H1 (cell line): ENCODE results near the gene ATG4D. TPM values are rescaled to one million over a fixed set of nuclear protein-coding genes. Genes with fewer than 3 reads are reported as not detected.

Experiments used
- CTCF ChIA-PET: fragments of 300-600 bp; sonication (Branson Sonifier 250); formaldehyde crosslinking; loops from one replicate; lab custom pipeline; 2021; ENCODE audit not compliant: partially characterized antibody; lab: Charles Lee
- POLR2A ChIA-PET: fragments of 300-600 bp; sonication (Branson Sonifier 250); formaldehyde crosslinking; loops from one replicate; lab custom pipeline; 2021; ENCODE audit warnings: inconsistent platforms; ENCODE audit not compliant: partially characterized antibody; lab: Charles Lee
- DNase-seq, 2 experiments: peaks; one replicate each; pipeline versions ENCODE4 v3.0.0 to v3.0.0-alpha.2; 2010 to 2022; ENCODE audit warnings: low spot score in 2 of 2, low read depth in 1 of 2, mixed read lengths in 1 of 2
- FAIRE-seq: peaks from 2 replicates; lab custom pipeline; 2011; peaks lifted over from hg19 to GRCh38; lab: Jason Lieb, UNC
- H2AFZ ChIP-seq: 2 replicates; pipeline ENCODE4 v1.8.1; 2012; ENCODE audit warnings: low read length, inconsistent platforms
- H2AK5ac ChIP-seq: 2 replicates; pipeline ENCODE4 v1.6.1; 2013; ENCODE audit warnings: low read depth, low read length
- H2BK120ac ChIP-seq: replicated peaks from 2 replicates; pipeline ENCODE3; 2013; ENCODE audit warnings: low read depth, low read length, inconsistent platforms
- H2BK12ac ChIP-seq: 2 replicates; pipeline ENCODE4 v1.6.1; 2013; ENCODE audit warnings: low read depth, low read length
- H2BK15ac ChIP-seq: 2 replicates; pipeline ENCODE4 v1.6.1; 2013; ENCODE audit warnings: low read length
- H2BK20ac ChIP-seq: 2 replicates; pipeline ENCODE4 v1.6.1; 2013; ENCODE audit warnings: low read length
- H2BK5ac ChIP-seq: 2 replicates; pipeline ENCODE4 v1.6.1; 2013; ENCODE audit warnings: low read depth, low read length
- H3K14ac ChIP-seq: 2 replicates; pipeline ENCODE4 v1.6.1; 2013; ENCODE audit warnings: inconsistent platforms; ENCODE audit not compliant: insufficient read length
- H3K18ac ChIP-seq: 2 replicates; pipeline ENCODE4 v1.6.1; 2013; ENCODE audit warnings: low read length; ENCODE audit errors: extremely low read depth
- H3K23ac ChIP-seq: 2 replicates; pipeline ENCODE4 v1.6.1; 2013; ENCODE audit warnings: inconsistent platforms; ENCODE audit not compliant: insufficient read length
- H3K23me2 ChIP-seq: 2 replicates; pipeline ENCODE4 v1.6.1; 2013; ENCODE audit warnings: low read depth, low read length
- H3K27ac ChIP-seq: 2 replicates; pipeline ENCODE4 v1.6.1; 2011; ENCODE audit warnings: low read depth, low read length, inconsistent platforms
- H3K27me3 ChIP-seq, 4 experiments: replicated peaks in 1 of 4; 1 replicate in 1 of 4; 2 replicates in 3 of 4; pipeline versions ENCODE4 v1.6.1 to v1.8.1; 2011 to 2013; ENCODE audit warnings: low read length in 3 of 4, mild to moderate bottlenecking in 3 of 4, inconsistent platforms in 2 of 4, mixed read lengths in 2 of 4, moderate library complexity in 1 of 4; ENCODE audit not compliant: control insufficient read depth in 3 of 4, insufficient read depth in 3 of 4; ENCODE audit errors: extremely low read depth in 1 of 4
- H3K36me3 ChIP-seq, 4 experiments: 2 replicates each; pipeline versions ENCODE4 v1.6.1 to v1.8.1; 2011 to 2013; ENCODE audit warnings: mild to moderate bottlenecking in 4 of 4, low read length in 3 of 4, moderate library complexity in 2 of 4, control low read depth in 1 of 4, inconsistent platforms in 1 of 4; ENCODE audit not compliant: insufficient read depth in 4 of 4, control insufficient read depth in 2 of 4
- H3K4ac ChIP-seq: replicated peaks from 2 replicates; pipeline ENCODE3; 2013; ENCODE audit warnings: low read length, low read depth, mixed read lengths, inconsistent platforms; ENCODE audit not compliant: insufficient read length
- H3K4me1 ChIP-seq, 4 experiments: replicated peaks in 1 of 4; 1 replicate in 1 of 4; 2 replicates in 3 of 4; pipeline versions ENCODE4 v1.6.1 to v1.8.1; 2011 to 2013; ENCODE audit warnings: low read length in 3 of 4, inconsistent platforms in 2 of 4, mixed read lengths in 1 of 4; ENCODE audit not compliant: insufficient read depth in 4 of 4, control insufficient read depth in 3 of 4
- H3K4me2 ChIP-seq, 2 experiments: 2 replicates each; pipeline versions ENCODE4 v1.6.1 to v1.8.1; 2011 to 2013; ENCODE audit warnings: low read depth in 2 of 2, low read length in 2 of 2, control low read depth in 1 of 2, inconsistent platforms in 1 of 2, mild to moderate bottlenecking in 1 of 2; ENCODE audit not compliant: insufficient read depth in 1 of 2
- H3K4me3 ChIP-seq, 4 experiments: fragments of 200-600, 300-600 bp in 1 of 4; sonication (generic), shearing (Covaris generic), sonication (Bioruptor Twin) in 1 of 4; 2 replicates each; pipeline versions ENCODE4 v1.5.1 to v1.8.1; 2011 to 2016; ENCODE audit warnings: low read length in 4 of 4, low read depth in 3 of 4, control low read depth in 2 of 4, inconsistent platforms in 2 of 4, mild to moderate bottlenecking in 2 of 4, mixed read lengths in 1 of 4, moderate library complexity in 1 of 4; ENCODE audit not compliant: insufficient read depth in 2 of 4; ENCODE audit errors: extremely low read depth in 1 of 4
- H3K56ac ChIP-seq: replicated peaks from 2 replicates; pipeline ENCODE3; 2013; ENCODE audit warnings: low read depth, mild to moderate bottlenecking, mixed read lengths, low read length, inconsistent platforms; ENCODE audit not compliant: insufficient read length
- H3K79me1 ChIP-seq: 2 replicates; pipeline ENCODE4 v1.6.1; 2013; ENCODE audit warnings: low read depth, low read length, control low read depth
- H3K79me2 ChIP-seq, 2 experiments: 2 replicates each; pipeline versions ENCODE4 v1.6.1 to v1.8.1; 2012 to 2013; ENCODE audit warnings: low read length in 2 of 2, mild to moderate bottlenecking in 2 of 2, inconsistent platforms in 1 of 2; ENCODE audit not compliant: insufficient read depth in 2 of 2, control insufficient read depth in 1 of 2
- H3K9ac ChIP-seq, 4 experiments: replicated peaks in 1 of 4; 1 replicate in 1 of 4; 2 replicates in 3 of 4; pipeline versions ENCODE4 v1.6.1 to v1.8.1; 2011 to 2013; ENCODE audit warnings: low read depth in 3 of 4, low read length in 3 of 4, control low read depth in 2 of 4, mild to moderate bottlenecking in 2 of 4, moderate library complexity in 2 of 4, inconsistent platforms in 1 of 4; ENCODE audit errors: extremely low read depth in 1 of 4
- H3K9me3 ChIP-seq, 2 experiments: 2 replicates each; pipeline versions ENCODE4 v1.6.1 to v1.8.1; 2012 to 2013; ENCODE audit warnings: mild to moderate bottlenecking in 2 of 2, moderate library complexity in 2 of 2, control low read depth in 1 of 2, inconsistent platforms in 1 of 2, low read depth in 1 of 2, low read length in 1 of 2, mixed read lengths in 1 of 2; ENCODE audit not compliant: insufficient read depth in 2 of 2
- H4K20me1 ChIP-seq, 2 experiments: replicated peaks in 1 of 2; 2 replicates each; pipeline versions ENCODE3 to v1.8.1; 2011 to 2013; ENCODE audit warnings: inconsistent platforms in 2 of 2, low read length in 2 of 2, mild to moderate bottlenecking in 1 of 2; ENCODE audit not compliant: insufficient read depth in 2 of 2, control insufficient read depth in 1 of 2
- H4K5ac ChIP-seq: 2 replicates; pipeline ENCODE4 v1.6.1; 2013; ENCODE audit warnings: low read length, low read depth, mixed read lengths, inconsistent platforms; ENCODE audit not compliant: insufficient read length
- H4K8ac ChIP-seq: 2 replicates; pipeline ENCODE4 v1.8.0; 2013; ENCODE audit warnings: mild to moderate bottlenecking, moderate library complexity, low read length, inconsistent platforms; ENCODE audit not compliant: insufficient read depth; ENCODE audit errors: extremely low read depth
- H4K91ac ChIP-seq: replicated peaks from 2 replicates; pipeline ENCODE3; 2013; ENCODE audit warnings: low read length, mixed read lengths, inconsistent platforms; ENCODE audit not compliant: insufficient read length
- BACH1 ChIP-seq: IDR thresholded peaks from 2 replicates; pipeline ENCODE4 v1.6.1; 2012; ENCODE audit warnings: low read length, improper control_type of control experiment
- CBX5 ChIP-seq: fragments of 300-800, 300-1000 bp; sonication (generic); IDR thresholded peaks from 2 replicates; pipeline ENCODE4 v1.7.1; 2016; ENCODE audit warnings: antibody characterized with exemption, low read length, low read depth
- CHD1 ChIP-seq: IDR thresholded peaks from 2 replicates; pipeline ENCODE4 v1.6.1; 2012; ENCODE audit warnings: low read depth, low read length, improper control_type of control experiment
- CTBP2 ChIP-seq: IDR thresholded peaks from 2 replicates; pipeline ENCODE4 v1.7.0; 2011; ENCODE audit warnings: borderline replicate concordance, mild to moderate bottlenecking, moderate library complexity, mixed read lengths, low read length; ENCODE audit not compliant: insufficient read depth, insufficient read length
- GABPA ChIP-seq: IDR thresholded peaks from 2 replicates; pipeline ENCODE4 v1.6.1; 2011; ENCODE audit warnings: mild to moderate bottlenecking, low read length, moderate library complexity, borderline replicate concordance; ENCODE audit not compliant: insufficient read depth
- KDM4A ChIP-seq: IDR thresholded peaks from one replicate; pipeline ENCODE4 v1.7.1; 2012; ENCODE audit warnings: low read depth, mild to moderate bottlenecking, moderate library complexity, low read length, inconsistent platforms; ENCODE audit not compliant: severe bottlenecking
- MAX ChIP-seq: IDR thresholded peaks from 2 replicates; pipeline ENCODE4 v1.6.1; 2012; ENCODE audit warnings: inconsistent platforms
- PHF8 ChIP-seq: fragments of 200-600 bp; sonication (generic); conservative IDR thresholded peaks from 2 replicates; pipeline ENCODE4 v1.7.1; 2012; ENCODE audit warnings: low read depth, mild to moderate bottlenecking, inconsistent platforms, low read length, moderate library complexity
- RFX5 ChIP-seq: IDR thresholded peaks from 2 replicates; pipeline ENCODE4 v1.6.1; 2011; ENCODE audit warnings: low read depth, low read length, improper control_type of control experiment, borderline replicate concordance
- RXRA ChIP-seq: IDR thresholded peaks from 2 replicates; pipeline ENCODE4 v1.6.1; 2011; ENCODE audit warnings: low read depth, mild to moderate bottlenecking, low read length, moderate library complexity; ENCODE audit not compliant: insufficient read depth
- TBP ChIP-seq: IDR thresholded peaks from 2 replicates; pipeline ENCODE4 v1.6.1; 2011; ENCODE audit warnings: low read depth, low read length, improper control_type of control experiment
- YY1 ChIP-seq: IDR thresholded peaks from 2 replicates; pipeline ENCODE4 v1.6.1; 2011; ENCODE audit warnings: low read depth, mild to moderate bottlenecking, low read length
- WGBS, 2 experiments: shearing (Covaris generic) in 1 of 2; methylation state at CpG; one replicate each; pipeline versions ENCODE4 v1.1.6 to v1.1.7; 2013 to 2015; ENCODE audit warnings: low lambda C conversion rate in 2 of 2, mixed read lengths in 2 of 2, inconsistent platforms in 1 of 2, low coverage in 1 of 2, missing lambda C conversion rate in 1 of 2; ENCODE audit not compliant: insufficient replicate concordance in 2 of 2, insufficient coverage in 1 of 2, insufficient read length in 1 of 2; ENCODE audit errors: extremely low coverage in 1 of 2, missing lambda C conversion rate in 1 of 2; 5-methylcytosine and 5-hydroxymethylcytosine counted together
- polyA plus RNA-seq, 7 experiments: library from polyadenylated mRNA; depleted of rRNA in 3 of 7; stranded (reverse) in 5 of 7; unstranded in 2 of 7; fragments of >200 nt in 5 of 7; fragments of 200-250 nt in 2 of 7; gene quantifications; 1 replicate in 5 of 7; 2 replicates in 1 of 7; 4 replicates in 1 of 7; pipeline versions ENCODE4 v1.2.1 to v1.2.3, GENCODE V29; 2011 to 2013; ENCODE audit warnings: missing spikeins in 2 of 7, mixed read lengths in 2 of 7
- total RNA-seq: library from RNA; stranded (reverse); fragmentation: NEBNext Ultra II Directional; extraction: Animal tissue kit (Norgen Biotek cat#: 25700); gene quantifications from 2 replicates; pipeline ENCODE4 v1.2.1, GENCODE V29; 2021
- TF ChIP-seq, protein P1 (sequence below): IDR thresholded peaks from 2 replicates; pipeline ENCODE4 v1.6.1; 2011; ENCODE audit warnings: low read depth, mild to moderate bottlenecking, low read length; ENCODE audit not compliant: insufficient read depth

The ATG4D gene
- total and polyA plus RNA-seq, 2 of the 8 experiments (the other 6 are each of a cell fraction or from before 2014, with no cell fraction given), result 39.6 to 43.7 TPM

DNA sequence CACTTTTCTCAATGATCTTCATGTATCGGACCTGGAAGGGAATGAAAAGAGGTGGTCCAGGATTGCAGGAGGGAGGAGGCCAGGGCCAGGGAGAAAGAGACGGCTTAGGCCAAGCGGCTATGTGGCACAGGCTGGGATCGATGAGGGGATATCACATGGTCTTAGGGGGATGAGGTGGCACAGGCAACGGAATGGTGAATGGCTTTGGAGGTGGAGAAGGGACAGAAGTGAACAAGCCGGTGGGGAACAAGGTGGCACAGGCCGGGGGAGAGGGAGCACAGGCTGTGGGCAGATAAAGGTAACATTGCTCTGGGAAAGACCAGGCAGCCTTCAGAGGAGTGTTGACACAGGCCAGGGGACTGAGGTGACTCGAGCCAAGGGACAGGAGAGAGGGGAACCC is 30.8 kb downstream of the ATG4D start:
- ChIA-PET CTCF (interaction anchor here (0.6 to 3.6 kb wide), 4 partner anchors 14 to 324 kb away, joined by 3 to 25 read pairs (median 3); partner anchors contain the start of gene QTRT1), POLR2A (interaction anchor here (1.9 to 2.8 kb wide), 2 partner anchors 69 to 109 kb away, joined by 5 to 7 read pairs; no protein-coding TSS in a partner anchor)
- Histone ChIP-seq H2BK5ac (no peak overlapping the region), H3K36me3 (peaks cover 6 to 33% (median 24%) of the 10 kb centered on the region in 4 experiments), H3K23me2 (no peaks in the 10 kb centered on the region), H2BK120ac (no peak overlapping the region), H3K9me3 (no peaks in the 10 kb centered on the region), H3K4me2 (no peak overlapping the region), H2AK5ac (no peak overlapping the region), H3K4me1 (no peaks in the 10 kb centered on the region), H2AFZ (no peak overlapping the region), H3K79me1 (no peaks in the 10 kb centered on the region), H3K4ac (no peak overlapping the region), H3K14ac (no peak overlapping the region), H3K79me2 (no peaks in the 10 kb centered on the region), H3K4me3 (no peak overlapping the region), H4K20me1 (peaks cover 2 to 3% of the 10 kb centered on the region in 2 experiments), H3K27ac (no peak overlapping the region), H2BK12ac (no peak overlapping the region), H3K27me3 (no peaks in the 10 kb centered on the region), H4K8ac (no peak overlapping the region), H4K5ac (no peak overlapping the region), H2BK20ac (no peak overlapping the region), H4K91ac (no peak overlapping the region), H3K9ac (no peak overlapping the region; a peak in 1 of 7 replicates), H3K23ac (no peak overlapping the region), H2BK15ac (no peak overlapping the region), H3K18ac (no peak overlapping the region), H3K56ac (no peak overlapping the region)
- WGBS, 2 experiments, result 91% methylated on average over 8 of the region's 8 CpGs; no CpG with 5 or more reads in 1 of the 2 experiments
- no peak for DNase-seq
- no peak for FAIRE-seq
- TF ChIP-seq, protein P1, sequence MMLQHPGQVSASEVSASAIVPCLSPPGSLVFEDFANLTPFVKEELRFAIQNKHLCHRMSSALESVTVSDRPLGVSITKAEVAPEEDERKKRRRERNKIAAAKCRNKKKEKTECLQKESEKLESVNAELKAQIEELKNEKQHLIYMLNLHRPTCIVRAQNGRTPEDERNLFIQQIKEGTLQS, result no peak
- no peak for TF ChIP-seq GABPA
- TF ChIP-seq CBX5, result no peak
- no peak for TF ChIP-seq CTBP2
- no peak for TF ChIP-seq TBP
- TF ChIP-seq BACH1, result no peak
- TF ChIP-seq PHF8, result no peak
- no peak for TF ChIP-seq CHD1
- no peak for TF ChIP-seq RFX5
- no peak for TF ChIP-seq MAX
- no peak for TF ChIP-seq RXRA
- no peak for TF ChIP-seq YY1
- TF ChIP-seq KDM4A, result no peak
